CD4-positive, alpha-beta T cell treated with Interleukin-21 for 1 hour (primary cell): ENCODE data around the gene PGP.
"Not testable (repeated sequence)": the region's sequence is repeated elsewhere in the genome, so short reads cannot be mapped to it uniquely, and the experiment has no call there.

Source experiments
- DNase-seq: peaks from one replicate; pipeline ENCODE4 v3.0.0-alpha.2; 2020

The PGP gene

GRCh38 chr16:2214719-2214968, at the start of gene PGP:
PGP (minus strand) TSS chr16:2214840; CDS start chr16:2214777, 63 bp downstream.
- no peak for DNase-seq

- not testable (repeated sequence) for DNase-seq
Observed at GRCh38 chr16:2263026-2263425, 48.4 kb upstream of the PGP start.

GRCh38 chr16:2260250-2260649, 45.6 kb upstream of the PGP start:
- no peak for DNase-seq

GRCh38 chr16:2258530-2258929, 43.9 kb upstream of the PGP start:
- not testable (repeated sequence) for DNase-seq

- DNase-seq = no peak
Observed at GRCh38 chr16:2257726-2258125, 43.1 kb upstream of the PGP start.

GRCh38 chr16:2256531-2257140, 42.0 kb upstream of the PGP start:
- DNase-seq = no peak

GRCh38 chr16:2253293-2253692, 38.7 kb upstream of the PGP start:
- DNase-seq = no peak

GRCh38 chr16:2252806-2253148, 38.1 kb upstream of the PGP start:
- no peak for DNase-seq

- peak; percentile 90 for DNase-seq
Observed at GRCh38 chr16:2251296-2252111, 36.9 kb upstream of the PGP start, which contains the start of gene ECI1. ECI1 (minus strand) TSS chr16:2251587; CDS start chr16:2251566, 21 bp downstream.

- DNase-seq = peak; percentile 54
Observed at GRCh38 chr16:2250652-2251295, 36.1 kb upstream of the PGP start.

- no peak for DNase-seq
Observed at GRCh38 chr16:2246301-2246885, 31.8 kb upstream of the PGP start.

- DNase-seq = no peak
Observed at GRCh38 chr16:2244926-2245795, 30.5 kb upstream of the PGP start.

- DNase-seq = no peak
Observed at GRCh38 chr16:2244301-2244700, 29.7 kb upstream of the PGP start.

GRCh38 chr16:2243781-2244180, 29.1 kb upstream of the PGP start:
- no peak for DNase-seq

GRCh38 chr16:2243031-2243528, 28.4 kb upstream of the PGP start:
- DNase-seq = no peak

- no peak for DNase-seq
Observed at GRCh38 chr16:2242598-2242997, 28.0 kb upstream of the PGP start.

GRCh38 chr16:2240331-2240730, 25.7 kb upstream of the PGP start:
- not testable (repeated sequence) for DNase-seq

- DNase-seq = no peak
Observed at GRCh38 chr16:2238838-2239675, 24.4 kb upstream of the PGP start.

- DNase-seq = no peak
Observed at GRCh38 chr16:2238150-2238837, 23.7 kb upstream of the PGP start.

- DNase-seq = no peak
Observed at GRCh38 chr16:2237493-2238149, 23.0 kb upstream of the PGP start.

GRCh38 chr16:2237102-2237482, 22.5 kb upstream of the PGP start:
- DNase-seq = no peak
